HAP-1 (cell line): ENCODE data around the gene KRTAP10-8.
"Not testable (repeated sequence)": the region's sequence is repeated elsewhere in the genome, so short reads cannot be mapped to it uniquely, and the experiment has no call there.

Experiments used
- DNase-seq, 2 experiments: peaks; one replicate each; pipeline ENCODE4 v3.0.0-alpha.2; 2016 to 2020; ENCODE audit warnings: low spot score in 2 of 2
- H3K27me3 ChIP-seq: fragments of 250-450 bp; sonication (Bioruptor Pico); 2 replicates; pipeline ENCODE4 v1.5.1; 2020; ENCODE audit warnings: low read depth, mild to moderate bottlenecking, moderate library complexity
- H3K36me3 ChIP-seq: fragments of 250-450 bp; sonication (Bioruptor Pico); replicated peaks from 2 replicates; pipeline ENCODE4 v1.5.1; 2020; ENCODE audit warnings: mild to moderate bottlenecking
- H3K4me1 ChIP-seq: fragments of 250-450 bp; sonication (Bioruptor Pico); 2 replicates; pipeline ENCODE4 v1.5.1; 2020; ENCODE audit warnings: mild to moderate bottlenecking
- H3K4me3 ChIP-seq: fragments of 250-450 bp; sonication (Bioruptor Pico); 2 replicates; pipeline ENCODE4 v1.5.1; 2020; ENCODE audit warnings: mild to moderate bottlenecking, moderate library complexity
- H3K9me3 ChIP-seq: fragments of 250-450 bp; sonication (Bioruptor Pico); 2 replicates; pipeline ENCODE4 v1.5.1; 2020; ENCODE audit warnings: mild to moderate bottlenecking, moderate library complexity
- in situ Hi-C: fragments of 300-500 bp; cut with MboI; formaldehyde crosslinking; loops from 3 replicates; pipeline ENCODE4 v1.14.3; 2020; ENCODE audit warnings: low sequenced_read_pairs, inconsistent platforms, mixed read lengths

Gene KRTAP10-8

DNA sequence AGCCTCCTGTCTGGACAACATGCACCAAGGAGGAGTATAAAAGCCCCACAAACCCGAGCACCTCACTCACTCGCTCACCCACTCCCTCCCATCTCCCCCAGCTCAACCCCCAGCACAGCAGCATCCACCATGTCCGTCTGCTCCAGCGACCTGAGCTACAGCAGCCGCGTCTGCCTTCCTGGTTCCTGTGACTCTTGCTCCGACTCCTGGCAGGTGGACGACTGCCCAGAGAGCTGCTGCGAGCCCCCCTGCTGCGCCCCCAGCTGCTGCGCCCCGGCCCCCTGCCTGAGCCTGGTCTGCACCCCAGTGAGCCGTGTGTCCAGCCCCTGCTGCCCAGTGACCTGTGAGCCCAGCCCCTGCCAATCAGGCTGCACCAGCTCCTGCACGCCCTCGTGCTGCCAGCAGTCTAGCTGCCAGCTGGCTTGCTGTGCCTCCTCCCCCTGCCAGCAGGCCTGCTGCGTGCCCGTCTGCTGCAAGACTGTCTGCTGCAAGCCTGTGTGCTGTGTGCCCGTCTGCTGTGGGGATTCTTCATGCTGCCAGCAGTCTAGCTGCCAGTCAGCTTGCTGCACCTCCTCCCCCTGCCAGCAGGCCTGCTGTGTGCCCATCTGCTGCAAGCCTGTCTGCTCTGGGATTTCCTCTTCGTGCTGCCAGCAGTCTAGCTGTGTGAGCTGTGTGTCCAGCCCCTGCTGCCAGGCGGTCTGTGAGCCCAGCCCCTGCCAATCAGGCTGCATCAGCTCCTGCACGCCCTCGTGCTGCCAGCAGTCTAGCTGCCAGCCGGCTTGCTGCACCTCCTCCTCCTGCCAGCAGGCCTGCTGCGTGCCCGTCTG, 38.0 kb upstream of the KRTAP10-8 start, which contains the start of gene KRTAP10-4:
KRTAP10-4 (plus strand) TSS at position 100 of the 827 bp plus-strand sequence; CDS start at position 130, 30 bp downstream.
- H3K4me3 ChIP-seq, H3K4me1 ChIP-seq, H3K27me3 ChIP-seq, H3K36me3 ChIP-seq, H3K9me3 ChIP-seq, in situ Hi-C loops, DNase-seq: not testable (repeated sequence)

DNA sequence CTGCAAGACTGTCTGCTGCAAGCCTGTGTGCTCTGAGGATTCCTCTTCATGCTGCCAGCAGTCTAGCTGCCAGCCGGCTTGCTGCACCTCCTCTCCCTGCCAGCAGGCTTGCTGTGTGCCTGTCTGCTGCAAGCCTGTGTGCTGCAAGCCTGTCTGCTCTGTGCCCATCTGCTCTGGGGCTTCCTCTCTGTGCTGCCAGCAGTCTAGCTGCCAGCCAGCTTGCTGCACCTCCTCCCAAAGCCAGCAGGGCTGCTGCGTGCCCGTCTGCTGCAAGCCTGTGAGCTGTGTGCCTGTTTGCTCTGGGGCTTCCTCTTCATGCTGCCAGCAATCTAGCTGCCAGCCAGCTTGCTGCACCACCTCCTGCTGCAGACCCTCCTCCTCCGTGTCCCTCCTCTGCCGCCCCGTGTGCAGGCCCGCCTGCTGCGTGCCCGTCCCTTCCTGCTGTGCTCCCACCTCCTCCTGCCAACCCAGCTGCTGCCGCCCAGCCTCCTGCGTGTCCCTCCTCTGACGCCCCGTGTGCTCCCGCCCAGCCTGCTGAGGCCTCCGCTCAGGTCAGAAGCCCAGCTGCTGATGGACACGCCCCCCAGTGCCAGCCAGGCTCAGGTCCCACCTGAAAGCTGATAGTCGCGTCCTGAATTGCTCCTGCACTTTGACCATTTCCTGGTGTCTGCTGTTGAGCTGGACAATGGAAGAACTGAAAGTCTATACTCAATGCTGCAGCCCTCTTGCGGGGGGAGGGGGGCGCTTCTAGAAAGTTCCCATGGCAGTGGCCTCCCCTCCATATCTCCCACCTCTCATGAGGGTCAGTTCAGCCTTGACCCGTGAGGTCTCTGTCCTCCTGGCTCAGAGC, 37.2 kb upstream of the KRTAP10-8 start:
- H3K9me3 ChIP-seq, result no peaks in the 10 kb centered on the region
- no peaks in the 10 kb centered on the region for H3K27me3 ChIP-seq
- DNase-seq, result no peak
- in situ Hi-C loops, result no loop called here
- no peaks in the 10 kb centered on the region for H3K4me1 ChIP-seq
- H3K4me3 ChIP-seq, result no peak overlapping the region
- H3K36me3 ChIP-seq, result no peaks in the 10 kb centered on the region

GRCh38 chr21:44575307-44576024, 36.4 kb upstream of the KRTAP10-8 start:
- H3K4me1 ChIP-seq, result no peaks in the 10 kb centered on the region
- H3K27me3 ChIP-seq, result no peaks in the 10 kb centered on the region
- no peaks in the 10 kb centered on the region for H3K9me3 ChIP-seq
- no peak for DNase-seq
- no peak overlapping the region for H3K4me3 ChIP-seq
- in situ Hi-C loops, result no loop called here
- no peaks in the 10 kb centered on the region for H3K36me3 ChIP-seq

DNA sequence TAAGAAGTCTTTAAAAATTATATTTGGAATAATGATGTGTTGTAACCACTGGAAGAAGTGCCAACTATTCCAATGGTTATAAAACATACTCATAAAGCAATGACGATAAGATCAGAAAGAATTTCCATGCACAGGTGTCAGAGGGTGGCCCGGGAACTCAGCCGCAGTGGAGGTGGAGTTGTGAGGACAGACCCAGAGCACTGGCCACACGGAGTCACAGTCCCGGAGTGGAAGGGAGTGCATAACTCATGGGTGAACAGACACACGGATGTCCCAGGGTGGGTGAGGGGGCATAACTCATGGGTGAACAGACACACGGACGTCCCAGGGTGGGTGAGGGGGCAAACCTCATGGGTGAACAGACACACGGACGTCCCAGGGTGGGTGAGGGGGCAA, 35.9 kb upstream of the KRTAP10-8 start:
- in situ Hi-C loops, result no loop called here
- Histone ChIP-seq H3K4me1 (no peaks in the 10 kb centered on the region), H3K9me3 (no peaks in the 10 kb centered on the region), H3K4me3 (no peak overlapping the region), H3K36me3 (no peaks in the 10 kb centered on the region), H3K27me3 (no peaks in the 10 kb centered on the region)
- no peak for DNase-seq

DNA sequence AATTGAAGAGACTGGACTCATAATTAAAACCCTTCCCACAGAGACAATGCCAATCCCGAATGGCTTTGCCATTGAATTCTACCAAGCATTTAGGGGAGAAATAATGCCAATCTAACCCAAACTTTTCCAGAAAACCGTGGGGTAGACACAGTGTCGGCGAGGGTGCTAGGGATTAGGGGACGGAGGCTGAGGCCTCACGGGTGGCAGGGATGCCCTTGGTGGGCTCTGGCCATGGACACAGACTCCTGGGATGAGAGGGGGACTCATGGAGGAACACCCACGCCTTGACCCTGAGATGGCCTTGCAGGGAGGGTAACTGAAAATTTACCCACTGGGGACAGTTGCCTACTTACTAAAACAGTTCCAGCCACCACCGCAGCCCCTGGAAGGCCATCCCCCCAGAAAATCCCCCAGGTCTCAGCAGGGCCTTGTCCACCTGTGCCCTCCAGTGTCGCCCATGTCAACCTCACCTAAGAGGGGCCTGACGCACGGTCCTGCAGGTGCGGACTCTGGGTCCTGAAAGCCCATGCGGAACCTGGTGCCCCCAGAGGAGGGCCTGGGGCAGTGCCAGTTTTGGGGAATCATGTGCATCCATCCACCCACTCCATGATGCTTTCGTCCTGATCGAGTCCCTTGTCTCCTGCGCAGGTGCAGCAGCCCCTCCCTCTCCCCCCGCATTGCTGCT, 33.4 kb upstream of the KRTAP10-8 start:
- Histone ChIP-seq H3K4me3 (no peak overlapping the region), H3K36me3 (no peaks in the 10 kb centered on the region), H3K27me3 (no peaks in the 10 kb centered on the region), H3K9me3 (peaks cover 4% of the 10 kb centered on the region; the same call in 1 of the 2 replicates), H3K4me1 (no peaks in the 10 kb centered on the region)
- in situ Hi-C loops, result no loop called here
- DNase-seq, result no peak

DNA sequence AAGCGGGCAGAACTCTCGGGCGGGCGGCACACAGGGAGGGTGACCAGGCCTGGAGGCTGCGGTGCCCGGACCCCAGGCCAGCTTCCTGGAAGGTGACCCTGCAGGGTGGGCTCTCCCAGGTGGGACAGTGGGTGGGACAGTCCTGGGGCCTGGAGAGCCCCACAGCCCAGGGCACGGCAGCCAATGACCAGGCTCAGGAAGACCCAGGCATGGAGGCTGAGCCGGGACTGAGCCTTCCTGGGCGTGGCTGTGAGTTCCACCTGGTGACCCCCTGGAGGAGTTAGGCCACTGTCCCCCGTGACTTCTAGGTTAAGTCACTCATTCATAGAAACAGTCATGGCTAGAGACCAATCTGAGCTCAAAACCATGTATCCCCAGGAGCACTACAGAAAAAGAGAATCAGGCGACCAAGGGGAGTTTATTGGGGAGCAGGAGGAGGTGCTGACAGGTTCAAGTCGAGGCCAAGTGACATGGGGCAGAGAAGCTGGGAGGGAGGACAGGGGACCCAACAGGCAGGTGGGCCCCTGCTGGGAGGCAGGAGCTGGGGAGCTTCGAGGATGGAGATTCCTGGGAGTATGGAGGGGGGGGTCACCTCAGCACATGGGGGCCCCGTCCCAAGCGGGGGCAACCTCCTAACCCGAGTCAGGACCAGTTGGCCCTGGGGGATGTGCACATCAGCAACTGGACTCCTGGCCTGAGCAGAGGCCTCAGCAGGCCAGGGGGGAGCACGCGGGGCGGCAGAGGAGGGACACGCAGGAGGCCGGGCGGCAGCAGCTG, 32.6 kb upstream of the KRTAP10-8 start:
- Histone ChIP-seq H3K27me3 (no peaks in the 10 kb centered on the region), H3K36me3 (no peaks in the 10 kb centered on the region), H3K4me3 (no peak overlapping the region), H3K4me1 (no peaks in the 10 kb centered on the region), H3K9me3 (peaks cover 4% of the 10 kb centered on the region; the same call in 1 of the 2 replicates)
- in situ Hi-C loops, result no loop called here
- no peak for DNase-seq

- Histone ChIP-seq H3K27me3 (no peaks in the 10 kb centered on the region), H3K4me3 (no peak overlapping the region), H3K9me3 (peaks cover 4% of the 10 kb centered on the region; the same call in 1 of the 2 replicates), H3K4me1 (no peaks in the 10 kb centered on the region), H3K36me3 (no peaks in the 10 kb centered on the region)
- DNase-seq, result no peak
- in situ Hi-C loops, result no loop called here
These were observed 32.1 kb upstream of the KRTAP10-8 start for GRCh38 chr21:44579833-44580144.

- H3K27me3 ChIP-seq, in situ Hi-C loops, DNase-seq, H3K4me3 ChIP-seq, H3K9me3 ChIP-seq, H3K36me3 ChIP-seq, H3K4me1 ChIP-seq: not testable (repeated sequence)
These were observed 31.6 kb upstream of the KRTAP10-8 start, which contains the start of gene KRTAP10-5 for GRCh38 chr21:44580231-44580821. TSS of gene KRTAP10-5 (minus strand) at chr21:44580604. CDS start at chr21:44580578, 26 bp downstream.

DNA sequence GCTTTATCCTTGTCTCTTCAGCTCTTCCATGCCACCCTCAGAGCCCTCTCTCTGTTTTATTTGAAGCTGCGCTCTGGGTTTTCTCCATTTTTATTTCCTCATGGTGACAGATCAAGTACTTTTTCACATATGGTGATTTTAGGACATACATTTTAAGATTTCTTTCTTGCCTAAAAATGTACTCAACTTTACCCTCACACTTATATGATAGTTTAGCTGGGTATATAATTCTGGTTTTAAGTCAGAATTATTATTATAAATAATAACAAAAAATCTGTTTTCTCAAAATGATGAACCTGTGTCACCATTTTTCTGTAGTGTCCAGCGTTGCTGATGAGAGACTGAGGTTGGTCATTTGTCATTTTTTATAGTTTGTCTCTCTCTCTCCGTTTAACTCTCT, 30.7 kb upstream of the KRTAP10-8 start:
- in situ Hi-C loops, result no loop called here
- H3K4me1 ChIP-seq, result no peaks in the 10 kb centered on the region
- H3K4me3 ChIP-seq, result no peak overlapping the region
- no peaks in the 10 kb centered on the region for H3K36me3 ChIP-seq
- peaks cover 4% of the 10 kb centered on the region; the same call in 1 of the 2 replicates for H3K9me3 ChIP-seq
- H3K27me3 ChIP-seq, result no peaks in the 10 kb centered on the region
- no peak for DNase-seq

GRCh38 chr21:44582055-44582454, 29.8 kb upstream of the KRTAP10-8 start:
- Histone ChIP-seq H3K36me3 (no peaks in the 10 kb centered on the region), H3K9me3 (peaks cover 4% of the 10 kb centered on the region), H3K4me3 (no peak overlapping the region), H3K4me1 (no peaks in the 10 kb centered on the region), H3K27me3 (no peaks in the 10 kb centered on the region)
- in situ Hi-C loops, result no loop called here
- no peak for DNase-seq

GRCh38 chr21:44583089-44583799, 28.6 kb upstream of the KRTAP10-8 start:
- DNase-seq, result no peak
- Histone ChIP-seq H3K36me3 (no peaks in the 10 kb centered on the region), H3K4me1 (no peaks in the 10 kb centered on the region), H3K4me3 (no peak overlapping the region), H3K9me3 (peaks cover 4% of the 10 kb centered on the region), H3K27me3 (no peaks in the 10 kb centered on the region)
- in situ Hi-C loops, result no loop called here

- DNase-seq, result no peak
- H3K9me3 ChIP-seq, result peaks cover 4% of the 10 kb centered on the region
- H3K4me3 ChIP-seq, result no peak overlapping the region
- H3K27me3 ChIP-seq, result no peaks in the 10 kb centered on the region
- no peaks in the 10 kb centered on the region for H3K36me3 ChIP-seq
- no peaks in the 10 kb centered on the region for H3K4me1 ChIP-seq
- in situ Hi-C loops, result no loop called here
These were observed 28.1 kb upstream of the KRTAP10-8 start for GRCh38 chr21:44583800-44584147.
